Brain pericyte (primary cell): ENCODE measurements around the gene LRBA.

Experiments used
- DNase-seq: peaks from one replicate; pipeline ENCODE4 v3.0.0-alpha.2; 2012; ENCODE audit warnings: low read depth, low spot score

LRBA gene

DNA sequence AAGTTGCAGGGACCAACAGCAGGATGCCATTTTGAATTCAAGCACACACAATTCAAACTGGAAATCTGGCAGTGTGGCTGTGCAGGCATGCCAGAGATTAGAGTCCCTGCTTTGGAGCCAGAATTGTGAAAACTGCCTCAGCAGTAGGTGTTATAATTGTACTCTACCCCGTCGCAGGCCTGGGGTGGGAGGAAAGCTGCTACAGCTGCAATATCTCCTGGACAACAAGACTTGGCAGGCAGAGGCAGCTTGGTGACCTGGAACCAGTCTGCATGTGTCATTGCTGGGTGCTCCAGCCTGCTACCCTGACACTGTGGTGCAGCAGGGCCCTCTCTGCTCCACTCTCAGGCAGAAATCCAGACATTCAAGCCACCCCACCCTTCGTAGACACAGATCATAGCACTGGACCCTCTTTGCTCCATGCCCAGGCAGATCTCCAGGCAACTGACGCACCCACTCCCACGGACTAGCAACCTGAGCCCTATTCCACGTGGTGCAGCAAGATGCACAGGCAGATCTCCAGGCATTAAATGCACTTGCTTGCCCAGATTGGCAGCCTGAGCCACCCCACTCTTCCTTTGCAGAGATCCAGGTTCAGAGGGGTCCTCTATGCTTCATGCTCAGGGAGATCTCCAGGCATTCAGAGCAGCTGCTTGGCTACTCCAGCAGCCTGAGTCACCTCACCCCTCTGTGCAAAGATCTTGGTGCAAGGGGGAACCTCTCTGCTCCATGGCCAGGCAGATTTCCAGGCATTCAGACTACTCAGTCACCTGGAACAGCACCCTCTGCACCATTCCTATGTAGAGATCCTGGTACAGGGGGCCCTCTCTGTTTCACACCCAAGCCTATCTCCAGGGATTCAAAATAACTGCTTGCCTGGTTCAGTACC is 140.5 kb downstream of the LRBA start:
- DNase-seq: no peak

GRCh38 chr4:150867148-150867547 is 147.9 kb downstream of the LRBA start:
- peak; percentile 29 for DNase-seq

DNA sequence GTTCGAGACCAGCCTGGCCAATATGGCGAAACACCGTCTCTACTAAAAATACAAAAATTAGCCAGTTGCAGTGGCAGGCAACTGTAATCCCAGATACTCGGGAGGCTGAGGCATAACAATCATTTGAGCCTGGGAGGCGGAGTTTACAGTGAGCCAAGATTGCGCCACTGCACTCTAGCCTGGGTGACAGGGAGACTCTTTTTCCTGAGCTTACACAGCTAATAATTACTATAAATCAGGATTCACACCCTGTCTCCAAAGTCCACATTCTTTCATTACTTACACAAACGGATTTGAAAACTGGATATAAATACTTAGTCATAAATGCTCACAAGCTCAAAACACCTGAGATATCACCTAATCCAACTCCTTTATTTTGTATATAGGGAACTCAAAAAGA is 151.6 kb downstream of the LRBA start:
- DNase-seq: no peak

GRCh38 chr4:150862829-150863228 is 152.3 kb downstream of the LRBA start:
- no peak for DNase-seq

DNA sequence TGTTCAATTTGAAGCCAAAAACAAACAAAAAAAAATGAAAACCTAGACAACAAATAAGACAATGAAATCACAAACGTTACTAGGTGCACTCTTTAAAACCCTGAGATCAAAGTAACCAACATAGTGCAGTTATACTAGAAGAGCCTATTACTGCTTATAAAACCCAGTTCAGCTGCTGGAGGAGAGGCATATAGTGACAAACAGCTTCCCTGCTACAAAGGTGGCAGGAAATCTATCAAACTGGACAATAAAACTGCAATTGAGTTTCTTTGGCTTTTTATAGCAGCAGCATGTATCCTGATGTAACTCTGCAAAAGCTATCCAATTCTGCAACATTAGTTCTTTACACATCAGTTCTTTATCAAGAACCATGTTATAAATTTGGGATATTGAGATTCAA is 155.6 kb downstream of the LRBA start:
- no peak for DNase-seq

DNA sequence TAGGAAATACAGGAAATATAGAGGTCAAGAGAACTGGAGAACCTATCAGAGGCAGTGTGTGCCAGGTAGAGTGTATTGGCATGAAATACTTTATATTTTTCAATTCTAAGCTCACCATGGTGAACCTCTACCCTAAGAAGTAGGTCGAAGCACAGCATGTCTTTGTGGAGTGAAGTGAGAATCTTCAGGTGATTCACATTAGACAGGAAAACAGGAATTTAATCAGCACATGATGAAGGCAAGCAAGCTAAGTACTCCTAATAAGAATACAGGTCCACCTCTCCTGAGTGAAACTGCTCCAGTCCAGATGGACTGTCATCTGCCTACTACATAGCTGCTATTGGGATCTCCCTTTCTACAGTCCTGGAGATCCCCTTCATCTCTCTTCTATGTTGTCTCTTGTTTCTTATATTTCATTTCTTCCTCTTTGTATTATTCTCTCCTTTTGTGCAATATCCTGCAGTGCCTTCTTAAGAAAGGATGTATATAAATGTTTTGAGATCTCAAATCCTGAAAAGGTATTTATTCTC is 159.0 kb downstream of the LRBA start:
- no peak for DNase-seq

- no peak for DNase-seq
Observed at GRCh38 chr4:150854600-150854999, 160.5 kb downstream of the LRBA start.

DNA sequence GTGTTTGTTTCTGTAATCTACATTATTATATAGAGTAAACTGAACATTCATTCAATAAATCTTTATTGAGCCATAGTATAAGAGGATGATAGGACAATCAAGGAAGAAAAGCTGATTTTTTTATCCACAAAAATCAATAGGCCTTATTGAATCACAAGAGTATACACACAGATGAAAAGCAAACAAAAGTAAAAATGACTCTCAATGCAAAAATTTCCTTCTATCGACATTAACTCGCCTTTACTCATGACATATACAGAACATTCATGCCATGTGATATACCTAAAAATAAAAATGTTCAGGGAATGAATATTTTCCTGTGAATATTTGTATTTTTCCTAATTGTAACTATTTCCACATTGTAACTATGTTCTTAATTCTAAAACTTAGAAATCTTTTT is 161.2 kb downstream of the LRBA start:
- DNase-seq: no peak

DNA sequence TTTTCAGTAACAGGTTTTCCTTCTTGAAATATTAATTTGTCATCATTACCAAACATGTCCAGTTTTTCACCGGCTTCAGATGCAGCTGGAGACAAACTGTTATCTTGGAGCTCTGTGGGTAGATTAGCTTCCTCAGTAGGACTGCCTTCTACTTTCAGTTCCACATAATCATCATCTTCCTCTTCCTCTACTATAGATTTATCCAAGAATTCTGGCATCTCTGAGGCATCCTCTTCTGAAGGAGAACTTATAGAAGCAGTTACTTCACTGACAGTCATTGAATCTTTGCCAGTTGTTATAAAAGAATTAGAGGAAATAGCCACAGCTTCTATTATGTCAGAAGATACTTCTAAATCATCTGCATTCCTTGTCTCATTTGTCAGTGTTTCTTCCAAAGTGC is 162.9 kb downstream of the LRBA start:
- DNase-seq: no peak

DNA sequence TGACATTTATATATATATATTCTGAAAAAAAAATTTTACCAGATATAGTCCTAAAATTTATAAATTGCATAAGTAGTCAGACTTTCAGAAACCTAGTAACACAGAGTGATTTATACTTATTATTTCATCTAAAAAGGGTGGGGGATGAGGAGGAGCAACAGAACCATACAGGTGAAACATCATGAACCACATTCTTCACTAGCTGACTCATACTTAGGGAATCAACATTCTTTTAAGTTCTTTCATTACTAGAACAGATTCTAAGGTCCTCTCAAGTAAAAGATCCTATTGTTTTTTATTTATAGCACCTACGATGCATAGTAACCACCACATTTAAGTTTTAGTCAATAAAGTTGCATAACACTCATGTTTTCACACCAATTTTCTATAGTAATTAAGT is 166.1 kb downstream of the LRBA start:
- DNase-seq: no peak

DNA sequence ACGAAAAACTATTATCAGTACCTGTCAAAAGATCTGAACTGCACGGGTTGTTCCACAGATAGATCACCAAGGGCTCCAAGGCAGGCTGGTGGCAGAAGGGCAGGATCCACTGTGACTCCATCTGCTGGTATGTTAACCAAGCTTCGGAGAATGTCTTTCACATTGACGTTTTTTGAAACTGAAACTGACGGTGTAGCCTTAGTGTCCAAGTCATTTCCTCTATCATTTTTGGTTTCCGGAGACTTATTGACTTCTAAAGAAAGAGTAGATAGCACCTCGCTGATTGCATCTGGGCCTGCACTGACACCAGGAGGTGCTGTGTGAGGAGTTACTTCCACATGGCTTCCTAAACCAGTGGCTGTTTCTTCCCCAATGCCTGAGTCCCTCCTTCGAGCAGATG is 186.9 kb downstream of the LRBA start:
- DNase-seq: no peak

DNA sequence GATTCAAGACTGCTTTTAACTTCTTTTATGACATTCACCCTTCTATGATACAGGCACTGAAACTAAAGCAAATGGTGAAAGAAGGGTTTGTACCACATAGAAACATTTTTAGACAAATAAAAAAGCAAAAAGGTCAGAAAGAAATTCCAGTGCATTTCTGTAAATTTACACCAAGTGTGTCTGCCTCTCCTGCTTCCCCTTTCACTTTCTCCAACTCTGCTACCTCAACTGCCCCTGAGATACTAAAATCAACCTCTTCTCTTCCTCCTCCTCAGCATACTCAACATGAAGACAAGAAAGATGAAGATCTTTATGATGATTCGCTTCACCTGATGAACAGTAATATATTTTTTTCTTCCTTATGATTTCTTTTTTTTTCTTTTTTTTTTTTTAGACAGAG is 187.9 kb downstream of the LRBA start:
- no peak for DNase-seq

DNA sequence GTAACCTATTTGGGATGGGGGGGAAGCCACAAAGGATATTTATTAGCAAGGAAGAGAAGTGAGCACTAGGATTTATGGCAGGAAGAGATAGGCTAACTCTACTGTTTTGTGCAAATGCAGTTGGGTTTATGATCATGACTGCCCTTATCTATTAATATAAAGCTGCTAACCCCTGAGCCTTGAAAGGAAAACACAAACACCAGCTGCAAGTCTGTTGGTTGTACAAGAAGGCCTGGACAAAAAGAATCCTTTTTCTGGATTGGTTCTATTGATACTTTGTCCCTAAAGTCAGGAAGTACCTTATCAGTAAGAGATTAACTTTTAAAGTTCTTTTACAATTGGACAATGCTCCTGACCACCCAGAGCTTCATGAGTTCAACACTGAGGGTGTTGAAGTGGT is 188.8 kb downstream of the LRBA start:
- no peak for DNase-seq

DNA sequence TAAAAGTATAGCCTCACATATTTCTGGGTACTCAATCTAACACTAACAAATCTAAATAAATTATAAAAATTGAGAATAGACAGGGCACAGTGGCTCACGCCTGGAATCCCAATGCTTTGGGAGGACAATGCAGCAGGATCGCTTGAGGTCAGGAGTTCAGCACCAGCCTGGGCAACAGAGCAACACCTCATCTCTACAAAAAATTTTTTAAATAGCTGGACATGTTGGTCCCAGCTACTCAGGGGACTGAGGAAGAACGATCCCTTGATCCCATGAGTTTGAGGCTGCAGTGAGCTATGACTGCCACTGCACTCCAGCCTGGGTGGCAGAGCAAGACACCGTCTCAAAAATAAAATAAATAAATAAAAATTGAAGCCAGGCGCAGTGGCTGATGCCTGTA is 192.7 kb downstream of the LRBA start:
- no peak for DNase-seq

DNA sequence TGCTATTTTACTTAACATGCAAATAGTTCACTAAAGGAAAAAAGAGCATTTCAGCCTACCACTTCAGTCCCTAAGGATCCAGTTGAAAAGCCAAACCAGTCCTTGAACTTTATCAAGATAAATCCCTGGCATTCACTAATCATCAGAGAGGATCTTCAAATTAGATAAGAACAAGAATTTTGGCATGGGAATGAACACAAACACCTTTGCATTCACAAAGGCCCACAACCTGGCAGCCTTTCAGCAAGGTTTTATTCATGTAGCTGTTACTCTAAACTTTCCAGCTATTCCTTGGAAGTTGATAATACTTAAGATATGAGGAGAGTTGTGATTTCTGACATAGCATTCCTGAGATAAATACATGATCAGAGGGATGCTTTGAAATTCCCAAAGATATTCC is 193.4 kb downstream of the LRBA start:
- no peak for DNase-seq

GRCh38 chr4:150820409-150820808 is 194.7 kb downstream of the LRBA start:
- no peak for DNase-seq

DNA sequence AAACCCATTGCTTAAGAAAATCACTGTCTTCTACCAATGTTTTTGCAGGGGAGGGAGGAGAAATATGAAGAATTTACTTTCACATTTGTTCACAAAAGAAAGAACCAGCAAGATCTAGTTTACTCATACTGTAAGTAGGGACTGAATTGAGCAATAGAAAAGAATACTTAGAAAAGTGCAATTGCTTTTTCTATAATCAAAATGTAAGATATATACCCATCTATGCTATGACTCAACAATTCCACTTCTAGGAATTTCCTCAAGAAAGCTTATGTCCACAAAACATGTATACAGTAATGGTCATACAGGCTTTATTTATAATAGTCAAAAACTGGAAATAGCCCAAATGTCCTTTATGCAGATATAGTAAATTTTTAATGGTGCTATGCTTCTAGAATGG is 196.4 kb downstream of the LRBA start:
- no peak for DNase-seq

GRCh38 chr4:150817804-150818528 is 197.1 kb downstream of the LRBA start:
- no peak for DNase-seq

GRCh38 chr4:150817017-150817416 is 198.1 kb downstream of the LRBA start:
- DNase-seq: no peak

GRCh38 chr4:150816491-150816890 is 198.6 kb downstream of the LRBA start:
- no peak for DNase-seq

DNA sequence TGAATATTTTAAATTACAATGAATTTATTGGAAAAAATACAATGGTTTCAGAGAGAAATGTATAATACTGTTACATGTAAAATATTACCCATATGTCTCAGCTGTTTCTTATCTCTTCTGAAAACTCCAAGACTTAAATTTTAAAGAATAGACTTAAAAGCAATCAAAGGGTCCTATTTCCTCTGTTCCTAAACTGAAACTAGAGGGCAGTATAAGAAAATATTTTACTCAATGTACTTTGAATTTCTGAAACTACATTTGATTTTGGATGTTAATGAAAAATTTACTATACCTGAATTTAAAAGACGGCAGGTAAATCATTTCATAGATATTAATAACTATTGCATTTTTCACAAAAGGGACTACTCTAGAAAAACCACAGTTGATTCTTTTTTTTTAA is 200.2 kb downstream of the LRBA start:
- no peak for DNase-seq

- DNase-seq: no peak
Observed at GRCh38 chr4:150805183-150806025, 209.7 kb downstream of the LRBA start.
